ENCODE results near the gene GALE.

- TF ChIP-seq POLR2A (IDR thresholded peaks at IDR 0.05) (no peak), POLR2AphosphoS5 (IDR thresholded peaks at IDR 0.05) (no peak)
- TF ChIP-seq, protein P1, sequence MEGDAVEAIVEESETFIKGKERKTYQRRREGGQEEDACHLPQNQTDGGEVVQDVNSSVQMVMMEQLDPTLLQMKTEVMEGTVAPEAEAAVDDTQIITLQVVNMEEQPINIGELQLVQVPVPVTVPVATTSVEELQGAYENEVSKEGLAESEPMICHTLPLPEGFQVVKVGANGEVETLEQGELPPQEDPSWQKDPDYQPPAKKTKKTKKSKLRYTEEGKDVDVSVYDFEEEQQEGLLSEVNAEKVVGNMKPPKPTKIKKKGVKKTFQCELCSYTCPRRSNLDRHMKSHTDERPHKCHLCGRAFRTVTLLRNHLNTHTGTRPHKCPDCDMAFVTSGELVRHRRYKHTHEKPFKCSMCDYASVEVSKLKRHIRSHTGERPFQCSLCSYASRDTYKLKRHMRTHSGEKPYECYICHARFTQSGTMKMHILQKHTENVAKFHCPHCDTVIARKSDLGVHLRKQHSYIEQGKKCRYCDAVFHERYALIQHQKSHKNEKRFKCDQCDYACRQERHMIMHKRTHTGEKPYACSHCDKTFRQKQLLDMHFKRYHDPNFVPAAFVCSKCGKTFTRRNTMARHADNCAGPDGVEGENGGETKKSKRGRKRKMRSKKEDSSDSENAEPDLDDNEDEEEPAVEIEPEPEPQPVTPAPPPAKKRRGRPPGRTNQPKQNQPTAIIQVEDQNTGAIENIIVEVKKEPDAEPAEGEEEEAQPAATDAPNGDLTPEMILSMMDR (IDR thresholded peaks at IDR 0.05): no peak
Observed at GRCh38 chr1:23795676-23796465, 4.7 kb downstream of the GALE start.

Measured in prostate gland (tissue), 2 donors.